Caco-2 (cell line): Measurements from ENCODE around the gene TMEM19. TPM values are rescaled to one million over a fixed set of nuclear protein-coding genes. Genes with fewer than 3 reads are reported as not detected.

Source experiments
- BruUV-seq: library from RNA; stranded (reverse); fragments of 400-500 nt; replicated peaks from 2 replicates; lab custom pipeline; 2021; lab: Mats Ljungman, UMichigan
- CTCF ChIA-PET: fragments of 300-600 bp; sonication (Branson Sonifier 250); formaldehyde crosslinking; loops from one replicate; lab custom pipeline; 2022; ENCODE audit warnings: antibody characterized with exemption; lab: Charles Lee
- POLR2A ChIA-PET: fragments of 300-600 bp; sonication (Branson Sonifier 250); formaldehyde crosslinking; loops from one replicate; lab custom pipeline; 2022; ENCODE audit warnings: antibody characterized with exemption; lab: Charles Lee
- DNase-seq, 2 experiments: peaks; one replicate each; pipeline versions ENCODE4 v3.0.0 to v3.0.0-alpha.2; 2020 to 2022
- H3K27me3 ChIP-seq: replicated peaks from 2 replicates; pipeline ENCODE4 v1.6.0; 2011; ENCODE audit warnings: low read length; ENCODE audit not compliant: control insufficient read depth, insufficient read depth
- H3K36me3 ChIP-seq: 2 replicates; pipeline ENCODE4 v1.5.1; 2011; ENCODE audit warnings: low read length; ENCODE audit not compliant: control insufficient read depth, insufficient read depth
- H3K4me1 ChIP-seq: fragments of 250-450 bp; sonication (Bioruptor Pico); 2 replicates; pipeline ENCODE4 v1.5.1; 2020; ENCODE audit warnings: mild to moderate bottlenecking
- H3K4me3 ChIP-seq: 2 replicates; pipeline ENCODE4 v1.5.1; 2011; ENCODE audit warnings: low read depth, mild to moderate bottlenecking, control low read depth, low read length
- H3K9me3 ChIP-seq: fragments of 250-450 bp; sonication (Bioruptor Pico); 2 replicates; pipeline ENCODE4 v1.5.1; 2020; ENCODE audit warnings: mild to moderate bottlenecking, moderate library complexity
- H3K27ac Mint-ChIP-seq: one replicate; pipeline ENCODE4 v1.8.0; 2022; ENCODE audit warnings: mixed read lengths; ENCODE audit not compliant: unreplicated experiment
- H3K27me3 Mint-ChIP-seq: one replicate; pipeline ENCODE4 v1.8.0; 2022; ENCODE audit warnings: mixed read lengths; ENCODE audit not compliant: insufficient read depth, unreplicated experiment
- H3K36me3 Mint-ChIP-seq: one replicate; pipeline ENCODE4 v1.8.0; 2022; ENCODE audit warnings: mild to moderate bottlenecking, mixed read lengths; ENCODE audit not compliant: insufficient read depth, unreplicated experiment
- H3K4me1 Mint-ChIP-seq: one replicate; pipeline ENCODE4 v1.8.0; 2022; ENCODE audit warnings: low read depth, mixed read lengths; ENCODE audit not compliant: unreplicated experiment
- H3K4me3 Mint-ChIP-seq: one replicate; pipeline ENCODE4 v1.8.0; 2022; ENCODE audit warnings: mild to moderate bottlenecking, moderate library complexity, mixed read lengths; ENCODE audit not compliant: unreplicated experiment
- H3K9me3 Mint-ChIP-seq: one replicate; pipeline ENCODE4 v1.8.0; 2022; ENCODE audit warnings: mixed read lengths; ENCODE audit not compliant: unreplicated experiment
- intact Hi-C: fragments of 100-400 bp; cut with micrococcal nuclease; formaldehyde crosslinking; loops from one replicate; pipeline ENCODE4 v1.10.0; 2022; ENCODE audit not compliant: unreplicated experiment
- total RNA-seq: library from RNA; stranded (reverse); gene quantifications from 2 replicates; pipeline ENCODE4 v1.2.3, GENCODE V29; 2022
- TF ChIP-seq, protein P1 (sequence below), 2 experiments: fragments of 200-600 bp in 1 of 2; IDR thresholded peaks; 1 replicate in 1 of 2; 2 replicates in 1 of 2; pipeline versions ENCODE4 v1.5.1 to v1.8.0; 2011 to 2022; ENCODE audit warnings: antibody characterized with exemption in 1 of 2, control low read depth in 1 of 2, inconsistent platforms in 1 of 2, low read depth in 1 of 2, low read length in 1 of 2, mild to moderate bottlenecking in 1 of 2, moderate library complexity in 1 of 2; ENCODE audit not compliant: insufficient read depth in 1 of 2, severe bottlenecking in 1 of 2, unreplicated experiment in 1 of 2

The TMEM19 gene
- total RNA-seq, 1 experiment from 2014 or later, result 24.2 TPM

DNA sequence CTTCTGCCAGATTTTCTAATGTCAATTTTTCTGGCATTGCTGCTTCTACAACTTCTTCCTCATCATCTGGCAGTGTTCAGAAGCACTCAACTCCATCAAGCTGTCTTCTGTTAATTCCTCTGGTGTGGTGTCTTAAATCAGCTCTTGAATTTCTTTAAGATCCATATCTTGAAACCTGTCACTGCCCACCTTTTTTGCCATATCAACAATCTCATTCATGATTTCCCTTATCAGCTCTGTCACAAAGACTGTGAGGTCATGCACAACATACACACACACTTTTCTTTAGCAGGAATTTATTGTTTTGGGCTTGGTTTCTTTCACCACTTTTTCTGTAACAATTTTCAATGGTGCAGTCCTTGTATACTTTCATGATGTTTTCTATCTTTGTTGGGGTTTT lies 14.6 kb upstream of the TMEM19 start:
- Mint-ChIP-seq H3K4me3 (no peak overlapping the region), H3K36me3 (no peaks in the 10 kb centered on the region), H3K4me1 (peaks cover 16% of the 10 kb centered on the region), H3K27ac (no peak overlapping the region), H3K9me3 (no peaks in the 10 kb centered on the region), H3K27me3 (no peaks in the 10 kb centered on the region)
- H3K27me3 ChIP-seq, result no peaks in the 10 kb centered on the region
- no peak overlapping the region for H3K4me3 ChIP-seq
- DNase-seq, result no peak
- no TSS peak for BruUV-seq
- TF ChIP-seq, protein P1, sequence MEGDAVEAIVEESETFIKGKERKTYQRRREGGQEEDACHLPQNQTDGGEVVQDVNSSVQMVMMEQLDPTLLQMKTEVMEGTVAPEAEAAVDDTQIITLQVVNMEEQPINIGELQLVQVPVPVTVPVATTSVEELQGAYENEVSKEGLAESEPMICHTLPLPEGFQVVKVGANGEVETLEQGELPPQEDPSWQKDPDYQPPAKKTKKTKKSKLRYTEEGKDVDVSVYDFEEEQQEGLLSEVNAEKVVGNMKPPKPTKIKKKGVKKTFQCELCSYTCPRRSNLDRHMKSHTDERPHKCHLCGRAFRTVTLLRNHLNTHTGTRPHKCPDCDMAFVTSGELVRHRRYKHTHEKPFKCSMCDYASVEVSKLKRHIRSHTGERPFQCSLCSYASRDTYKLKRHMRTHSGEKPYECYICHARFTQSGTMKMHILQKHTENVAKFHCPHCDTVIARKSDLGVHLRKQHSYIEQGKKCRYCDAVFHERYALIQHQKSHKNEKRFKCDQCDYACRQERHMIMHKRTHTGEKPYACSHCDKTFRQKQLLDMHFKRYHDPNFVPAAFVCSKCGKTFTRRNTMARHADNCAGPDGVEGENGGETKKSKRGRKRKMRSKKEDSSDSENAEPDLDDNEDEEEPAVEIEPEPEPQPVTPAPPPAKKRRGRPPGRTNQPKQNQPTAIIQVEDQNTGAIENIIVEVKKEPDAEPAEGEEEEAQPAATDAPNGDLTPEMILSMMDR (IDR thresholded peaks at IDR 0.05; ENCODE audit: insufficient read depth in 1 of 2, low read depth in 1 of 2, low read length in 1 of 2, severe bottlenecking in 1 of 2, unreplicated experiment in 1 of 2), result no peak
- POLR2A ChIA-PET, result no interaction called here
- H3K36me3 ChIP-seq, result no peaks in the 10 kb centered on the region
- intact Hi-C loops, result no loop called here
- CTCF ChIA-PET, result no interaction called here
- no peaks in the 10 kb centered on the region for H3K9me3 ChIP-seq
- H3K4me1 ChIP-seq, result peaks cover 14% of the 10 kb centered on the region; the same call in 1 of the 2 replicates

DNA sequence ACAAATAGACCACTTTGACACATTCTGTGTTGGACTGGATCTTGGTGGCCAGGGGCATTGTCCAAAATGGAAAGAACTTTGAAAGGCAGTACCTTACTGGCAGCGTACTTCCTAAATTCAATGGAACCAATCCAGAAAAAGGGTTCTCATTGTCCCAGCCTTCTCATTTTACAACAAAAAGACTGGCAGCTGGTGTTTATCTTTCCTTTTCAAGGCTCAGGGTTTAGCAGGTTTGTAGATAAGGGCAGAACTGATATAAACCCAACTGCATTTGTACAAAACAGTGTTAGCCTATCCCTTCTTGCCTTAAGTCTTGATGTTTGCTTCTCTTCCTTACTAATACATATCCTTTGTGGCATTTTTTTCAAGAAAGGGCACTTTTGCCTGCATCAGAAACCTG lies 14.1 kb upstream of the TMEM19 start:
- intact Hi-C loops, result no loop called here
- H3K9me3 ChIP-seq, result no peaks in the 10 kb centered on the region

DNA sequence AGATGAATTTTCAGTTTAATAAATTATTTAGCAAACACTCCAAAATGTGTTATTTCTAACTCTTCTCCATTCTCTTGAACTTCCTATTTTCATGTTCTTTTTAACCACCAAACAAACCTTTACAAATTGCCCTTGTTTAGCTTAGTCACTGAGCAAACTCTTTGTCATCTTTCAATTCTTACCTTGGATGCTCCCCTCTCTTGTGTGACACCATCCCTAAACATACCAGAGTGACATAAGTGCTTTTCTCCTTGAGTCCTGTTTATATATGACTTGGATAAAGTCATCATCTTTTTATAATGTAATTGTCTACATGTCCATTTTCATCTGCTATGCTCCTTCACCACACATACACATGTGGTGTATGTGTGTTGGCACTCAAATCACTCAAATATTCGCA lies 3.4 kb upstream of the TMEM19 start:
- Mint-ChIP-seq H3K4me1 (no peaks in the 10 kb centered on the region), H3K27ac (no peak overlapping the region), H3K36me3 (no peaks in the 10 kb centered on the region), H3K9me3 (no peaks in the 10 kb centered on the region), H3K4me3 (no peak overlapping the region), H3K27me3 (no peaks in the 10 kb centered on the region)
- TF ChIP-seq, protein P1 (IDR thresholded peaks at IDR 0.05; ENCODE audit: insufficient read depth in 1 of 2, low read depth in 1 of 2, low read length in 1 of 2, severe bottlenecking in 1 of 2, unreplicated experiment in 1 of 2), result no peak
- no peak for DNase-seq
- intact Hi-C loops, result no loop called here
- ChIA-PET CTCF (no interaction called here), POLR2A (no interaction called here)
- no TSS peak for BruUV-seq
- H3K4me3 ChIP-seq, result no peak overlapping the region
- no peaks in the 10 kb centered on the region for H3K36me3 ChIP-seq
- no peaks in the 10 kb centered on the region for H3K4me1 ChIP-seq
- no peaks in the 10 kb centered on the region for H3K27me3 ChIP-seq
- no peaks in the 10 kb centered on the region for H3K9me3 ChIP-seq

More for the DNA sequence above, 14.1 kb upstream of the TMEM19 start:
- TF ChIP-seq, protein P1 (IDR thresholded peaks at IDR 0.05; ENCODE audit: insufficient read depth in 1 of 2, low read depth in 1 of 2, low read length in 1 of 2, severe bottlenecking in 1 of 2, unreplicated experiment in 1 of 2), result no peak
- peaks cover 14% of the 10 kb centered on the region; the same call in 1 of the 2 replicates for H3K4me1 ChIP-seq
- H3K36me3 ChIP-seq, result no peaks in the 10 kb centered on the region
- no peak overlapping the region for H3K4me3 Mint-ChIP-seq
- H3K27me3 ChIP-seq, result no peaks in the 10 kb centered on the region
- H3K4me1 Mint-ChIP-seq, result peaks cover 16% of the 10 kb centered on the region
- no peaks in the 10 kb centered on the region for H3K9me3 Mint-ChIP-seq
- no TSS peak for BruUV-seq
- no peak overlapping the region for H3K4me3 ChIP-seq
- H3K27ac Mint-ChIP-seq, result no peak overlapping the region
- no peaks in the 10 kb centered on the region for H3K27me3 Mint-ChIP-seq
- CTCF ChIA-PET, result interaction anchor here (1.2 kb wide), 1 partner anchor 8 kb away, joined by 3 read pairs; no protein-coding TSS in a partner anchor
- POLR2A ChIA-PET, result no interaction called here
- no peaks in the 10 kb centered on the region for H3K36me3 Mint-ChIP-seq
- peak in 1 of 2 experiments; percentile 4 for DNase-seq
